Ovary (tissue), 3 donors: ENCODE data around the gene DBI.
"Not testable (repeated sequence)": the region's sequence is repeated elsewhere in the genome, so short reads cannot be mapped to it uniquely, and the experiment has no call there.

Source experiments
- EP300 ChIP-seq: sonication (generic); formaldehyde crosslinking; IDR thresholded peaks from one replicate; pipeline ENCODE4 v1.6.1; 2017; ENCODE audit warnings: antibody characterized with exemption
- POLR2A ChIP-seq: fragments of 450-650 bp; IDR thresholded peaks from one replicate; pipeline ENCODE4 v1.6.1; 2017; ENCODE audit warnings: antibody characterized with exemption, mild to moderate bottlenecking, moderate library complexity
- TF ChIP-seq, protein P1 (sequence below), 3 donors: fragments of 450-650 bp in 2 of 3; fragments of 200-600 bp in 1 of 3; IDR thresholded peaks; one replicate each; pipeline versions ENCODE4 v1.5.1 to v1.8.0; 2016 to 2022; ENCODE audit warnings: antibody characterized with exemption in 3 of 3, mild to moderate bottlenecking in 1 of 3
- donor health status: DM: no; HTN: no; CAD: no.

DNA sequence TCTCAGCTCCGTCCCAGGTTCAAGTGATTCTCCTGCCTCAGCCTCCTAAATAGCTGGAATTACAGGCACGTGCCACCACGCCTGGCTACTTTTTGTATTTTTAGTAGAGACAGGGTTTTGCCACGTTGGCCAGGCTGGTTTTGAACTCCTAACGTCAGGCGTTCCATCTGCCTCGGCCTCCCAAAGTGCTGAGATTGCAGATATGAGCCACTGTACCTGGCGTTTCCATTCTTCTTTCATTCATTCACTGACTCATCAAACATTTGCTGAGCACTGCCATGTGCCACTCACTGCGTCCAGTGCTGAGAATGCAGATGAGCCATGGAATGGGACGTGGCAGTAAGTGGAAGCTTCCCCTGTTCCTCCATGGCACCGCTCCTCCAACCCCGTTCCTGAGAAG, 36.8 kb downstream of the DBI start:
- not testable (repeated sequence) for TF ChIP-seq POLR2A, EP300
- TF ChIP-seq, protein P1, sequence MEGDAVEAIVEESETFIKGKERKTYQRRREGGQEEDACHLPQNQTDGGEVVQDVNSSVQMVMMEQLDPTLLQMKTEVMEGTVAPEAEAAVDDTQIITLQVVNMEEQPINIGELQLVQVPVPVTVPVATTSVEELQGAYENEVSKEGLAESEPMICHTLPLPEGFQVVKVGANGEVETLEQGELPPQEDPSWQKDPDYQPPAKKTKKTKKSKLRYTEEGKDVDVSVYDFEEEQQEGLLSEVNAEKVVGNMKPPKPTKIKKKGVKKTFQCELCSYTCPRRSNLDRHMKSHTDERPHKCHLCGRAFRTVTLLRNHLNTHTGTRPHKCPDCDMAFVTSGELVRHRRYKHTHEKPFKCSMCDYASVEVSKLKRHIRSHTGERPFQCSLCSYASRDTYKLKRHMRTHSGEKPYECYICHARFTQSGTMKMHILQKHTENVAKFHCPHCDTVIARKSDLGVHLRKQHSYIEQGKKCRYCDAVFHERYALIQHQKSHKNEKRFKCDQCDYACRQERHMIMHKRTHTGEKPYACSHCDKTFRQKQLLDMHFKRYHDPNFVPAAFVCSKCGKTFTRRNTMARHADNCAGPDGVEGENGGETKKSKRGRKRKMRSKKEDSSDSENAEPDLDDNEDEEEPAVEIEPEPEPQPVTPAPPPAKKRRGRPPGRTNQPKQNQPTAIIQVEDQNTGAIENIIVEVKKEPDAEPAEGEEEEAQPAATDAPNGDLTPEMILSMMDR (IDR thresholded peaks at IDR 0.05) = not testable (repeated sequence)
